ENCODE results near the gene ZNF225. TPM values are rescaled to one million over a fixed set of nuclear protein-coding genes. Genes with fewer than 3 reads are reported as not detected.

The ZNF225 gene
- total and polyA plus RNA-seq, 9 of the 15 experiments (the other 6 are each of a cell fraction or from before 2014, with no cell fraction given) = 1.4 to 4.2 (median 2.2) TPM

GRCh38 chr19:44093931-44094765, 19.1 kb upstream of the ZNF225 start, which contains the start of gene ZNF224 (continued):
- TF ChIP-seq REST (IDR thresholded peaks at IDR 0.05; ENCODE audit: borderline replicate concordance) (no peak), REST (CRISPR knock-in tag; IDR thresholded peaks at IDR 0.05; ENCODE audit: low read depth) (no peak), ZSCAN29 (IDR thresholded peaks at IDR 0.05) (no peak), ETV6 (IDR thresholded peaks at IDR 0.05; ENCODE audit: borderline replicate concordance in 1 of 2, low read depth in 2 of 2, low read length in 1 of 2) (0 out of 4 replicates have a peak, but pooled peaks of 1 of the 2 experiments have one; percentile 17), ETV6 (CRISPR knock-in tag; IDR thresholded peaks at IDR 0.05; ENCODE audit: borderline replicate concordance) (no peak), ZNF778 (CRISPR knock-in tag; IDR thresholded peaks at IDR 0.05) (no peak), NUFIP1 (IDR thresholded peaks at IDR 0.05; ENCODE audit: partially characterized antibody) (no peak), SP2 (IDR thresholded peaks at IDR 0.05; ENCODE audit: extremely low read depth, low read depth, low read length, poor library complexity, severe bottlenecking) (no peak), KLF1 (tag; IDR thresholded peaks at IDR 0.05) (no peak), ZNF174 (CRISPR knock-in tag; IDR thresholded peaks at IDR 0.05) (no peak), ZNF143 (CRISPR knock-in tag; IDR thresholded peaks at IDR 0.05) (peak; percentile 94), CBFA2T3 (IDR thresholded peaks at IDR 0.05) (no peak), HINFP (tag; conservative IDR thresholded peaks at IDR 0.05; ENCODE audit: low read depth) (no peak), KHSRP (IDR thresholded peaks at IDR 0.05) (no peak), ZBTB12 (CRISPR knock-in tag; IDR thresholded peaks at IDR 0.05) (no peak; the same call in 1 of the 2 replicates), TAF1 (IDR thresholded peaks at IDR 0.05; ENCODE audit: control insufficient read depth, extremely low read depth, insufficient read depth, low read length, severe bottlenecking) (peak; percentile 52), PYGO2 (tag; IDR thresholded peaks at IDR 0.05) (no peak)

Data from K562 (cell line).